MM.1S (cell line): ENCODE measurements around the gene NOP14.

Experiments
- DNase-seq: peaks from one replicate; pipeline ENCODE4 v3.0.0-alpha.2; 2015
- H2AFZ ChIP-seq: fragments of 300-600 bp; sonication (generic); 2 replicates; pipeline ENCODE4 v1.6.0; 2016; ENCODE audit warnings: antibody characterized with exemption, low read length
- H3F3A ChIP-seq: fragments of 300-600 bp; sonication (generic); 2 replicates; pipeline ENCODE4 v1.6.1; 2016; ENCODE audit warnings: mild to moderate bottlenecking, antibody characterized with exemption, low read length, moderate library complexity, mixed read lengths; ENCODE audit not compliant: insufficient read depth
- H3K27ac ChIP-seq: fragments of 300-600 bp; sonication (generic); 2 replicates; pipeline ENCODE4 v1.5.1; 2016; ENCODE audit warnings: mild to moderate bottlenecking, low read length
- H3K27me3 ChIP-seq: fragments of 300-600 bp; sonication (generic); replicated peaks from 2 replicates; pipeline ENCODE4 v1.6.0; 2016; ENCODE audit warnings: low read length; ENCODE audit not compliant: insufficient read depth
- H3K36me3 ChIP-seq: fragments of 300-600 bp; sonication (generic); replicated peaks from 2 replicates; pipeline ENCODE4 v1.6.1; 2016; ENCODE audit warnings: mild to moderate bottlenecking, low read length, mixed read lengths; ENCODE audit not compliant: insufficient read depth
- H3K4me1 ChIP-seq: fragments of 300-600 bp; sonication (generic); 2 replicates; pipeline ENCODE4 v1.6.1; 2016; ENCODE audit warnings: low read length, mixed read lengths
- H3K4me2 ChIP-seq: fragments of 300-600 bp; sonication (generic); 2 replicates; pipeline ENCODE4 v1.6.0; 2016; ENCODE audit warnings: low read depth, low read length
- H3K4me3 ChIP-seq: fragments of 300-600 bp; sonication (generic); 2 replicates; pipeline ENCODE4 v1.5.1; 2016; ENCODE audit warnings: low read length, mixed read lengths
- H3K79me2 ChIP-seq: fragments of 300-600 bp; sonication (generic); 2 replicates; pipeline ENCODE4 v1.6.1; 2016; ENCODE audit warnings: mixed run types, low read length, mixed read lengths
- H3K9ac ChIP-seq: fragments of 300-600 bp; sonication (generic); 2 replicates; pipeline ENCODE4 v1.6.1; 2016; ENCODE audit warnings: low read length, mixed read lengths
- H3K9me2 ChIP-seq: fragments of 300-600 bp; sonication (generic); replicated peaks from 2 replicates; pipeline ENCODE4 v1.6.1; 2016; ENCODE audit warnings: mild to moderate bottlenecking, low read length, mixed read lengths; ENCODE audit not compliant: insufficient read depth
- H3K9me3 ChIP-seq: fragments of 300-600 bp; sonication (generic); replicated peaks from 2 replicates; pipeline ENCODE4 v1.6.1; 2016; ENCODE audit warnings: mild to moderate bottlenecking, low read length, mixed read lengths; ENCODE audit not compliant: insufficient read depth
- H4K20me1 ChIP-seq: fragments of 300-600 bp; sonication (generic); 2 replicates; pipeline ENCODE4 v1.6.1; 2016; ENCODE audit warnings: mild to moderate bottlenecking, low read length, moderate library complexity, mixed read lengths; ENCODE audit not compliant: insufficient read depth
- CTCF ChIP-seq: fragments of 300-600 bp; sonication (generic); IDR thresholded peaks from 2 replicates; pipeline ENCODE4 v1.5.1; 2016; ENCODE audit warnings: antibody characterized with exemption, low read length, mixed read lengths
- EZH2 ChIP-seq: fragments of 300-600 bp; sonication (generic); optimal IDR thresholded peaks from 2 replicates; pipeline ENCODE3; 2017; ENCODE audit warnings: low read depth, mild to moderate bottlenecking, antibody characterized with exemption, low read length, mixed read lengths
- EZH2phosphoT487 ChIP-seq: fragments of 300-600 bp; sonication (generic); IDR thresholded peaks from 2 replicates; pipeline ENCODE4 v1.6.1; 2018; ENCODE audit warnings: antibody characterized with exemption, low read length

The NOP14 gene

DNA sequence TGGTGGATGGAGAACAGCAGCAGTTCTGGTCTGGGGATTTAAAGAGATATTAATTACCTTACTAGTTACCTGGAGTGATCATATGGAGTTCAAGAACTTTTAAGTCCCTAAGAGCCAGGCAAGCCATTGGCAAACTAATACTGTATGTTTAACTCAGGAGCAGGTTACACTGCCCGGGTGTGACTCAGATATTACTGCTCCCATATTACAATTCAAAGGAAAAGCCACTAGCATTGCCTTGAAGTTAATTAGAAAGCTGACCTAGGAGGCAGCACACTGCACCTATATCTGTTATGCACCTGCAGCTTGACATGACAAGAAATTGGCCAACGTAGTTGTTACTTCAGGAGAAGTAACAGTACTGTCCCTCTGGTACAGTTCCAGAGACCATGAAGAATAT, 47.4 kb upstream of the NOP14 start:
- H3K27me3 ChIP-seq: no peaks in the 10 kb centered on the region
- no peak overlapping the region for H3K4me2 ChIP-seq

GRCh38 chr4:3009422-3009821, 46.2 kb upstream of the NOP14 start:
- Histone ChIP-seq H3K9ac (no peak overlapping the region), H3K4me2 (no peak overlapping the region), H3K27me3 (no peaks in the 10 kb centered on the region), H3K9me3 (no peaks in the 10 kb centered on the region), H3K4me3 (no peak overlapping the region), H3F3A (no peaks in the 10 kb centered on the region), H3K36me3 (no peaks in the 10 kb centered on the region), H3K79me2 (no peaks in the 10 kb centered on the region), H3K27ac (no peak overlapping the region), H4K20me1 (no peaks in the 10 kb centered on the region), H2AFZ (no peak overlapping the region), H3K9me2 (no peaks in the 10 kb centered on the region), H3K4me1 (no peaks in the 10 kb centered on the region)
- no peak for DNase-seq
- TF ChIP-seq EZH2phosphoT487: no peak

More for the DNA sequence above, 47.4 kb upstream of the NOP14 start:
- H3K79me2 ChIP-seq: no peaks in the 10 kb centered on the region
- TF ChIP-seq EZH2 (no peak), EZH2phosphoT487 (no peak), CTCF (no peak)
- H2AFZ ChIP-seq: no peak overlapping the region
- no peak for DNase-seq
- no peaks in the 10 kb centered on the region for H3K36me3 ChIP-seq
- H3K4me3 ChIP-seq: no peak overlapping the region
- H4K20me1 ChIP-seq: no peaks in the 10 kb centered on the region
- no peaks in the 10 kb centered on the region for H3K4me1 ChIP-seq
- H3K9me3 ChIP-seq: no peaks in the 10 kb centered on the region
- no peaks in the 10 kb centered on the region for H3F3A ChIP-seq
- no peak overlapping the region for H3K9ac ChIP-seq
- H3K27ac ChIP-seq: no peak overlapping the region
- H3K9me2 ChIP-seq: no peaks in the 10 kb centered on the region

DNA sequence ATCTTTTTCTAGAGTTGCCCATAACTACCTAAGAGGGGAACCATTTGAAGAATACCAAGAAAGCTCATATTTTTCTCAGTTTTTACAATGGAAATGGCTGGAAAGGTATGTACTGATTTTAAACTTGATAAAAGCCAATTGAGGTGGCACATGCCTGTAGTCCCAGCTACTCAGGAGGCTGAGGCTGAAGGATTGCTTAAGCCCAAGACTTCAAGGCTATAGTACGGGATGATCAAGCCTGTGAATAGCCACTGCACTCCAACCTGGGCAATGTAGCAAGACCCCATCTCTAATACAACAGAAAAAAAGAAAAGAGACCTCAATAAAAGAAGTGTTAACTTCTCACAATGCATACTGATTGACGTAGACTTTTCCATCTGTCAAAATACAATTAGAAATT, 44.5 kb upstream of the NOP14 start:
- TF ChIP-seq EZH2phosphoT487 (no peak), CTCF (no peak), EZH2 (no peak)
- Histone ChIP-seq H3K27ac (no peak overlapping the region), H3K27me3 (no peaks in the 10 kb centered on the region), H3K9me2 (no peaks in the 10 kb centered on the region), H4K20me1 (no peaks in the 10 kb centered on the region), H3K4me2 (no peak overlapping the region), H3K36me3 (no peaks in the 10 kb centered on the region), H3K9me3 (no peaks in the 10 kb centered on the region), H3K4me1 (no peaks in the 10 kb centered on the region), H3K79me2 (no peaks in the 10 kb centered on the region), H3K9ac (no peak overlapping the region), H2AFZ (no peak overlapping the region), H3F3A (no peaks in the 10 kb centered on the region), H3K4me3 (no peak overlapping the region)
- DNase-seq: no peak

GRCh38 chr4:2996415-2996814, 33.2 kb upstream of the NOP14 start:
- Histone ChIP-seq H3K4me2 (no peak overlapping the region), H3K9ac (no peak overlapping the region), H4K20me1 (no peaks in the 10 kb centered on the region), H3K27ac (no peak overlapping the region), H3F3A (no peaks in the 10 kb centered on the region), H2AFZ (no peak overlapping the region), H3K4me3 (no peak overlapping the region), H3K9me2 (no peaks in the 10 kb centered on the region), H3K79me2 (no peaks in the 10 kb centered on the region), H3K36me3 (no peaks in the 10 kb centered on the region), H3K27me3 (no peaks in the 10 kb centered on the region), H3K9me3 (no peaks in the 10 kb centered on the region), H3K4me1 (no peaks in the 10 kb centered on the region)
- no peak for DNase-seq
- TF ChIP-seq EZH2phosphoT487 (no peak), CTCF (no peak), EZH2 (no peak)
